GM21515 (cell line): ENCODE data around the gene FURIN.
"Not testable (repeated sequence)": the region's sequence is repeated elsewhere in the genome, so short reads cannot be mapped to it uniquely, and the experiment has no call there.

Experiments used
- ATAC-seq: cut with Tn5 transposase; IDR thresholded peaks from one replicate; pipeline ENCODE4 v1.9.1; 2021; ENCODE audit not compliant: unreplicated experiment

FURIN gene

GRCh38 chr15:90840954-90841353, 27.4 kb upstream of the FURIN start:
- ATAC-seq, result no peak

GRCh38 chr15:90844696-90845095, 23.7 kb upstream of the FURIN start:
- ATAC-seq, result no peak

GRCh38 chr15:90845201-90845949, 23.0 kb upstream of the FURIN start:
- peak; percentile 70 for ATAC-seq

- ATAC-seq, result not testable (repeated sequence)
These were observed 19.0 kb upstream of the FURIN start for GRCh38 chr15:90849424-90849823.

- no peak for ATAC-seq
These were observed 17.3 kb upstream of the FURIN start for GRCh38 chr15:90851114-90851513.

- no peak for ATAC-seq
These were observed 16.4 kb upstream of the FURIN start for GRCh38 chr15:90851940-90852339.

- ATAC-seq, result no peak
These were observed 13.2 kb upstream of the FURIN start for GRCh38 chr15:90855139-90855538.

- no peak for ATAC-seq
These were observed 11.1 kb upstream of the FURIN start for GRCh38 chr15:90857337-90857736.

GRCh38 chr15:90857883-90858443, 10.4 kb upstream of the FURIN start:
- ATAC-seq, result no peak

- ATAC-seq, result no peak
These were observed 8.9 kb upstream of the FURIN start for GRCh38 chr15:90859234-90860131.

- ATAC-seq, result no peak
These were observed 7.9 kb upstream of the FURIN start for GRCh38 chr15:90860450-90860849.

GRCh38 chr15:90860942-90861675, 7.3 kb upstream of the FURIN start:
- no peak for ATAC-seq

GRCh38 chr15:90862487-90862886, 5.9 kb upstream of the FURIN start:
- no peak for ATAC-seq

- ATAC-seq, result no peak
These were observed 5.2 kb upstream of the FURIN start for GRCh38 chr15:90862964-90863778.

GRCh38 chr15:90863987-90864386, 4.4 kb upstream of the FURIN start:
- ATAC-seq, result no peak

GRCh38 chr15:90864507-90864906, 3.9 kb upstream of the FURIN start:
- no peak for ATAC-seq

- no peak for ATAC-seq
These were observed 2.7 kb upstream of the FURIN start for GRCh38 chr15:90865702-90866101.

- ATAC-seq, result no peak
These were observed 2.1 kb upstream of the FURIN start for GRCh38 chr15:90866161-90866715.

- ATAC-seq, result no peak
These were observed 1.6 kb upstream of the FURIN start for GRCh38 chr15:90866800-90867199.

- ATAC-seq, result no peak
These were observed 753 bp downstream of the FURIN start for GRCh38 chr15:90869140-90869541.
